SK-N-SH (cell line): ENCODE results near the gene PLEKHH1.

ENCODE experiments used
- EZH2phosphoT487 ChIP-seq: fragments of 200-600 bp; sonication (generic); IDR thresholded peaks from 2 replicates; pipeline ENCODE4 v1.6.1; 2017; ENCODE audit warnings: low read depth, mixed run types, mild to moderate bottlenecking, antibody characterized with exemption, moderate library complexity, borderline replicate concordance
- POLR2AphosphoS5 ChIP-seq: IDR thresholded peaks from 2 replicates; pipeline ENCODE4 v1.6.1; 2012; ENCODE audit warnings: low read depth, low read length
- RXRA ChIP-seq: IDR thresholded peaks from 2 replicates; pipeline ENCODE4 v1.4.0; 2012; ENCODE audit warnings: low read depth, mild to moderate bottlenecking, borderline replicate concordance
- SMC3 ChIP-seq: IDR thresholded peaks from 2 replicates; pipeline ENCODE4 v1.6.1; 2012; ENCODE audit warnings: low read depth, low read length, improper control_type of control experiment
- TF ChIP-seq, protein P1 (sequence below): fragments of 200-600 bp; sonication (generic); IDR thresholded peaks from 2 replicates; pipeline ENCODE4 v1.6.1; 2017; ENCODE audit warnings: antibody characterized with exemption, mild to moderate bottlenecking, moderate library complexity

- TF ChIP-seq SMC3 (no peak), EZH2phosphoT487 (no peak), POLR2AphosphoS5 (no peak), RXRA (no peak)
- TF ChIP-seq, protein P1, sequence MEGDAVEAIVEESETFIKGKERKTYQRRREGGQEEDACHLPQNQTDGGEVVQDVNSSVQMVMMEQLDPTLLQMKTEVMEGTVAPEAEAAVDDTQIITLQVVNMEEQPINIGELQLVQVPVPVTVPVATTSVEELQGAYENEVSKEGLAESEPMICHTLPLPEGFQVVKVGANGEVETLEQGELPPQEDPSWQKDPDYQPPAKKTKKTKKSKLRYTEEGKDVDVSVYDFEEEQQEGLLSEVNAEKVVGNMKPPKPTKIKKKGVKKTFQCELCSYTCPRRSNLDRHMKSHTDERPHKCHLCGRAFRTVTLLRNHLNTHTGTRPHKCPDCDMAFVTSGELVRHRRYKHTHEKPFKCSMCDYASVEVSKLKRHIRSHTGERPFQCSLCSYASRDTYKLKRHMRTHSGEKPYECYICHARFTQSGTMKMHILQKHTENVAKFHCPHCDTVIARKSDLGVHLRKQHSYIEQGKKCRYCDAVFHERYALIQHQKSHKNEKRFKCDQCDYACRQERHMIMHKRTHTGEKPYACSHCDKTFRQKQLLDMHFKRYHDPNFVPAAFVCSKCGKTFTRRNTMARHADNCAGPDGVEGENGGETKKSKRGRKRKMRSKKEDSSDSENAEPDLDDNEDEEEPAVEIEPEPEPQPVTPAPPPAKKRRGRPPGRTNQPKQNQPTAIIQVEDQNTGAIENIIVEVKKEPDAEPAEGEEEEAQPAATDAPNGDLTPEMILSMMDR, result no peak
Observed at GRCh38 chr14:67571991-67572323, 38.9 kb downstream of the PLEKHH1 start.
